ENCODE measurements around the gene LDAH.

Gene LDAH

DNA sequence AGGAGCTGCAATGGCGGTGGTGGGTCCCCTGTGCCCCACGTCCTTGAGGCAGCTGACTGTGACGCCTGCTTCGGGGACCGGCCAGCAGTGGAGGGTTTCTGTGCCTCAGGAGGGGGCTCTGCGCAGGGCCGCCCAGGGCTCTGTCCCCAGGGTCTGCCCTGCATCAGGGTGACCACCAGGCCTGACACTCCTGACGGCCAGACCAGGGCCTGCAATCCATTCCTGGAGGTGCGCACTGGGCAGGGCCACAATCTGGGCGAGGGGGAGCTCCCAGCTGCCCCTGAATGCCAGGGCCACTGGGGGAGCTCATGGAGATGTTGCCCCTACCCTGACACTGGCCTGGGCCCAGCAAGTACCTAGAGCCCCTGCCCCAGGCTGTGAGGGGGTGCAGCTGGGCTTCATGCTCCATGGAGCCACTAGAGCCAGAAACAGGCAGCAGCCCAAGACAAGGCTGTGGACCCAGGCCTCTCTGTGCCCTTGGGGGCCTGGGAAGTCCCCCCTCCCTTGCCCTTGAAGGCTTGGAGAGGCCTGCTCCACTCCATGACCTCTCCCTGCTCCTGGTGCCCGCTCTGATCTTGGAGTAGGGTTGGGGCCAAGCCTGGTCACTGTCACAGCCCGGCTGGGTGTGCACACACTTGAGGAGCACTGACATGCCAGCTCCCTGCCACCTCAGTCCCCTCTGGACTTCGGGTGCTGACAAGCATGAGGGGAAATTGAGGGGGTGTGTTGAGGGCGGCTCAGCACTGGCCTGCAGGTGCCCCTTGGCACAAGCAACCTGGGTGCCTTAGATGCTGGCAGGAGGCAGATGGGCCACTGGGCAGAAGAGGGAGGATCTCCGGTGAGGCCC is 55.9 kb downstream of the LDAH start:
- DNase-seq = no peak

DNA sequence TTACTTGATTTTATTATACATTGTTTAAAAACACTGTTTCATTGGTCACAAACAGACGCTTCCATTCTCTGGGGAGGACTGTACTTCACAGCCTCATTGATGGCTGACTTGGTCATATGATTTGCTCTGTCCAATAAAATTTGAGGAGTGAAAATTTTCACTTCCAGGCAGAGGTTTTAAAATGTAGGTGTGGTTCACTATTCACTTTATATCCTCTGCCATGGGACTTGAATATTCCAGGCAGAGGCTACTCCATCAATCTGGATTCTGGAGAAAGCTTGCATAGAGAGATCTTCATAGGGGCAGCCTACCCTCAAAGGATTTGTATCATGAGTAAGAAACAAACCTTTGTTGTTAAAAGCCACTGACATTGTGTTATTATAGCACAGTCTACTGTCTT is 56.7 kb downstream of the LDAH start:
- no peak for DNase-seq

DNA sequence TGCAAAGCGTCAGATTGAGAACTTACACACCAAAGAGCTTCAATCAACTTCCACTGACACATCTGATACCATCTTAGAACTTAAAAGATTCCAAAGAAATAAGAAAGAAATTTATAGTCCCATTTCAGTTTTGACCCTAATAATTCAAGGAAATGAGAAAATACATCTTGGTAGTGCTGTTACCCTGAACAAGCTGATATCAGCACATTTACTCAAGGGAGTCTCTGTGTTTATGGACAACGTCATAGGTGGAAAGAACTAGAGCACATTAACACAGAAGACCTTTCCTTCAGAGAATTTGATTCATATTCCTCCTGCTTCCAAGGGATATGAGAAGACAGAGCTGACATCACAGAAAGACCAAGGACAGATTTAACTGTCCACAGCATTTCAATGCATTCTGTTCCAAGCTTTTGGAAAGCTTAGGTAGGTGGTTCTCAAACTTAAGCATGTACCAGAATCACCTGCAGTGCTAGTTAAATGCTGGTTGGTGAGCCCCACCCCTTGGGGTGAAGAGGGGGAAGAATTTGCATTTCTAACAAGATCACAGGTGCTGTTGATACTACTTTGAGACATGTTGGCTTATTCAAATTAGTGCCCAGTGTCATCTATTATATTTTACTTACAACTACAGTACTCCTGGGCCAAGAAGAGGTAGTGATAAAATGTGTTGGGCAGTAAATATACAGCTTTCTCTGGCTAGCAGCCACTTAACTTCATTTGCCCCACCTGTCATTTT is 59.8 kb downstream of the LDAH start:
- no peak for DNase-seq

DNA sequence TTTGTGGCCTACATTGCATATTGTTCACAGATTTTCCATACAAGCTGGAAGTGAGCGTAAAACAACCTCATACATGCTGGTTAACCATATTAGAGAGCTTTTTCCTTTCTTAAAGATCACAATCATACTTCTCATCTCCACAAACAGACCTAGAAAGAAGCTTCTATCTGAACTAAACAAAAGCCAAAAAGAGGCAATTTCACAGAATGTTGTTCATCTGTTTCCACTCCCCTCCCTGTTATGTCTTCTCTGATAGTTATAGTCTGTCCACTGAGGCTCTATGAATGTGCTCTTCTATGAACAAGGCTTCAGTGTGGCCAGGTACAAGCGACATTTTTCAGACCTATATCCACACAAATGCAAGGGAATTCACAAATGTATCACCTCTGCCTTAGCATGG is 63.4 kb downstream of the LDAH start:
- no peak for DNase-seq

DNA sequence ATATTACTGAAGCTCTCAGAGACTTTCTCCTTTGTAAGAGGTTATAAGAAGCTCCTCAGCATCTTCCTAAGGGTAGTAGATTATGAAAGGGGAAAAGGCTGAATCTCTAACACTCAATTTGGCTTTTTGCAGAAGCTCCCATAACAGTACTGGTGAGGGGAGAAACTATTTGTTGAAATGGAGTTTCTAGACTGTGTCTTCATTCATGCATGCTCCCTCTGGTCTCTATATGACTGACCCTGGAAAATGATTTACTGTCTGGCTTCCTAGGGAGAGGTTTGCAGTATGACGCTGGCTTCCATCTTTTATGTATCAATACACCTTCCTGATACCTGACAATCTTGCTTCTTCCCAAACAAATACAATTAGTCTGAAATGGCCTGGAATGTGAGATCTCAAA is 63.9 kb downstream of the LDAH start:
- no peak for DNase-seq

DNA sequence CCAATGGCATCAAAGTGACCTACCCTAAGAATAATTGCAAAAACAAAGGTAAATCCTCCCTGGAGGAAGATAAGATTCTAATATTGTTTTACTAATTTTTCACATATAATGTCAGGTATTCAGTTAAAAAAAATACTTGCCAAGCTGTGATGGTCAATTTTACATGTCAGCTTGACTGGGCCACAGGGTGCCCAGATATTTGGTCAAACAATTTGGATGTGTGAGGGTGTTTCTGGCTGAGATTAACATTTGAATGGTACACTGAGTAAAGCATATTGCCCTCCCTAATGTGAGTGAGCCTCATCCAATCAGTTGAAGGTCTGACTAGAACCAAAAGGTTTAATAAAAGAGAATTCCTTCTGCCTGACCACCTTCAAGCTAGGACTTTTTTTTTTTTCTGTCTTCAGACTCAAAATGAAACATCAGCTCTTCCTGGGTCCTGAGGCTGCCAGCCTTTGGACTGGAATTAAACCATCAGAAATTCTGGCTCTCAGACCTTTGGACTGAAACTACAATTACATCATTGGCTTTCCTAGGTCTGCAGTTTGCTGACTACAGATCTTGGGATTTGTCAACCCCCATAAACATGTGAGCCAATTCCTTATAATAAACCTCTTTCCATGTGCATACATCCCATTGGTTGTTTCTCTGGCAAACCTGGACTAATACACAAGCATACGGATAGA is 65.4 kb downstream of the LDAH start:
- no peak for DNase-seq

DNA sequence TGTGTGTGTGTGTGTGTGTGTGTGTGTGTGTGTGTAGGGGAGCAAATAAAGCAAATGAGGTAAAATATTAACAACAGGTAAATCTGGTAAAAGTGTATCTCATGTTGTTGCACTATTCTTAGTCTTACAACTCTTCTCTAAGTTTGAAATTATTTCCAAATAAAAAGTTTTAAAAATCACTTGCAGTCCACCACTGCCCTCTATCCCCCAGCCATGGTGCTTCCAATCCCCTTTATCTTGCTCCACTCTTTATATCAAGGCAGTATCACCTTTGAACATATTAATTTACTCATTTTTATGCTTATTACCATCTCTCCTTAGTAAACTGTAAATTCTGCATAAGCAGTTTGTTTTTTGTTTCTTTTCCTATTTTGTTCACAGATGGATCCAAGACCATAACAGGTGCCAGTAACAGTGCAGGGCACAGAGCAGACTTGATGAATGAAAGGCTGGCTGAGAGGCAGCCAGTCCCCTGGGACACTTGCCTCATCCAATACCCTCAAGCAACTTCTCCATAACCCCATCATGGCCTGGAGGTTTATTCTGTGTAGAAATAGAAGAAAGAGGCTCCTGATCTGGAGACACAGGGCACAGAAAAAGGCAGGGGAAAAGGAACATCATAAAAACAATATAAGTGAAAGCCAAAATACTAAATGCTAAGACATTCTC is 67.6 kb downstream of the LDAH start:
- DNase-seq = no peak

DNA sequence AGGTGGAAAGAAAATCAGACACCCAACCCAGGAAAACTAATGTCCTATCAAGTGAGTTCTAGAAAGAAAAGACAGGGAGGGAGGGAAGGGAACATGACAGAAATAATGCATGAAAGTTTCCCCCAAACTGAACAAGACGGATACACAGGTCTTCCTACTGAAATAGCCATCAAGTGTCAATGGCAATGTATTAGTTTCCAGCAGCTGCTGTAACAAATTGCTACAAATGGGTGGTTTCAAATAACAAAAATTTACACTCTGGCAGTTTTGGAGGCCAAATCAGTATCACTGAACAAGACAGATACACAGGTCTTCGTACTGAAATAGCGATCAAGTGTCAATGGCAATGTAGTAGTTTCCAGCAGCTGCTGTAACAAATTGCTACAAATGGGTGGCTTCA is 70.6 kb downstream of the LDAH start:
- DNase-seq = no peak

DNA sequence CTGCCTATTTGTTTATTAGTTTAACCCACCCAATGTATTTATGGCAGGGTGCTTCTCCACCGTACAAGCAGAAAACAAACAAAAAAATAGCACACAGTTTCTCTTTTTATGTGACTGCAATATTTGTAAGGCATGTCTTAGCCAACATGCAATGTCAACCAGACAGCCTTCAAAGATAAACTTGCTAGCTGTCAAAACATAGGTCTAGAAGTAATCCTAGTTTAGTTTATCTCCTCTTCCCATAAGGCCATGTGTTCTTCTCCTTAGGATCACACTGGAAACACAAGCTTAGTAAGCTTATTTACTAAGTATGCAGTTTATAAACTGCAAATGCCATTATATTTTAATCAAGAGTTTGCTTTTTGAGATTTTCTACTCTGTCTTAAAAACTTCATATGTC is 75.6 kb downstream of the LDAH start:
- no peak for DNase-seq

DNA sequence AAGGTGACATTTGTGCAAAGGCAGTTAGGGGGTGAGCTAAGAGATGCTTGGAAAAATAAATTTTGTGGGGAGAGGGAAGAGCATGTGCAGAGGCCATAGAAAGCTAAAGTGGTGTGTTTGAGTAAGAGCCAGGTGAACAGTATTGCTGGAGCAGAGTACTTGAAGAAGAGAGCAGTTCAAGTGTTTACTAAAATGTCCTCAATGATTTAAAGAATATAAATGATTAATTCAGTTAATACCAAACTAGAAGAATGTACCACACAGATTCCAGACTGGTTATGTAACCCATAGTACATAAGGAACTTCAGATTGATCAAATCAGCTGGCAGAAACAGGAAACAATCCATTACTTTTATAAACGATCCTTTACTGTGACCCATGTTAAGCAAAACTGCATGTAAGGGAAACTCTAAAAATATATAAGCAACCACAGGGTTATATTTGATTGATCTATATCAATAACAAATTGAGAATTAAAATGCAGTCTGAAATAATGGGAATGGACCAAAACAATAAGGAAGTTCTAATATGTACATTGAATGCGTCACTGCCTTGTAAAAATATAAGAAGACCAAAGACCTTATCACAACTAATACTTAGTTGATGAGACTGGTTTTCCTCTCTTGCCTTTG is 76.9 kb downstream of the LDAH start:
- no peak for DNase-seq

DNA sequence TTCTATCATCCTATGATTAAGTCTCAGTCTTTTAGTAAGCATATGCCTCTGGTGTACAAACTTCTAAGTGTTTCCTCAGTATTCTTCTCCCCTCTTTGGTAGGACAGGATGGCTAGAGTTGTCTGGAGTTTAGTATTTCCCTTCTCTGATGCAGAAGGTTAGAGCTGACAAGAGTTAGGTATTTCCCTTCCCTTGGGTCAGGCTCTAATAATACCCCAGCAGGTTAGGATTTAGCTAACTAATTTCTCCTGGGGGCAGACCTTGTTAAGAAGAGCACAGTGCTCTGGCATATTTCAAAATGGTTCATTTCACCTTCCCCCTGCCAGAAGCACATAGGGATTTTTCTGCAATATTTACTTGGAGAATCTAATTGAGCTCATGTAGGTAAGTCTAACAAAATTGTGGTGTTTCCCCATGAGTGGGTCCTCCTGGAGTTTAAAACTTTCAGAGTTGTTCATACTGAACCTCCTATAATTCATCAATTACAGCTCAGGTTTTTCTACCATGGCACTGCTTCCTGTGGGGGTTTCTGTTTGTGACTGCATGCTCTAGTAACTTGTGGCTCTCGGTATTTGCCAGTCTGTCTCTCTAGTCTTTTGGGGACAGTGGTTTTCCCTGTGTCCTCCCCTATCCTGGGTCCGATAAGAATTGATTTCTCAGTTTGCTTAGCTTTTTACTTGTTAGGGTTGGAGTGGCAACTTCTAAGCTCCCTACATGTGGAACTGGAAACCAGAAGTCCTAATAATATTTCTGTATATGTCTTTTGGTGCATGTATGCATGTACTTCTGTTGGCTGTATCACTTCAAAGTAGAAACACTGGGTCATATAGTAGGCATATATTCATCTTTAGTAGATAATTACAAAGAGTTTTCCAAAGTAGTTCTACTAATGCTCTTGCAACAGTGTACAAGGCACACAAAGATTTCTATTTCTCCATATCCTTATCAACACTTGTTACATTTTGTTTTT is 78.2 kb downstream of the LDAH start:
- no peak for DNase-seq

DNA sequence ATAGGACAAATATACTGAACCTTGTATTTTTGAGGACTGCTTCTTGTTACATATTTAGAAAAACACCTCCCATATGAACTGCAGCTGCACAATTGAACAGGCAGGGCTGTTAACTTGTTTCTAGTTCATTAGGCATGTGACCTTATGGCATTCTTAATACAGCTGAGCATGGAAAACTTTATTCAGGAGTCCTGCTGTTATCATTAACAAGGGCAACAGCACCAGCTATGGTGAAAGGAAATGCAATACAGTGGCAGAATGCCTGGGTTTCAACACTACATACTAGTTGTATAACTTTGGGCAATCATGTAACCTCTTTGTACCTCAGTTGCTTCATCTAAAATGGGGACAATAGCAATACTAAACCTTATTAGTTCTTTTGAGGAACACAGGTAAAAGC is 84.1 kb downstream of the LDAH start:
- no peak for DNase-seq

DNA sequence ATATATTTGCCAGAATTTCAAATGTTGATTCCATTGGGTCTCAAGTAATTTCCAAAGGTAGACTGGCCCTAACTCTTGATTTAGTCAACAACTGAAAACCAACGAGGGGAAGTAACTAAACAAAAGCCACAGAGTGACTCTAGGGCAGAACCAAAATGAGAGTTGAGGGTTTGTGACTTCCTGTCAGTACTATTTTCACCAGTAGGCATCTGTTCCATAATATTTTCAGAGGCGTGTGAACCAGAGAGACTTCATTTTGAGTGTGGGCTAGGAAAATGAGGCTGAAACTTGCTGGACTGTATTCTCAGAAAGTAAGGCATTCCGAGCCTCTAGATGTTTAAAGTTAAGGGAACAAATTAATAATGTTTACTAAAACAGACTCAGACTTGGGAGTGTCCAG is 85.4 kb downstream of the LDAH start:
- DNase-seq = no peak

DNA sequence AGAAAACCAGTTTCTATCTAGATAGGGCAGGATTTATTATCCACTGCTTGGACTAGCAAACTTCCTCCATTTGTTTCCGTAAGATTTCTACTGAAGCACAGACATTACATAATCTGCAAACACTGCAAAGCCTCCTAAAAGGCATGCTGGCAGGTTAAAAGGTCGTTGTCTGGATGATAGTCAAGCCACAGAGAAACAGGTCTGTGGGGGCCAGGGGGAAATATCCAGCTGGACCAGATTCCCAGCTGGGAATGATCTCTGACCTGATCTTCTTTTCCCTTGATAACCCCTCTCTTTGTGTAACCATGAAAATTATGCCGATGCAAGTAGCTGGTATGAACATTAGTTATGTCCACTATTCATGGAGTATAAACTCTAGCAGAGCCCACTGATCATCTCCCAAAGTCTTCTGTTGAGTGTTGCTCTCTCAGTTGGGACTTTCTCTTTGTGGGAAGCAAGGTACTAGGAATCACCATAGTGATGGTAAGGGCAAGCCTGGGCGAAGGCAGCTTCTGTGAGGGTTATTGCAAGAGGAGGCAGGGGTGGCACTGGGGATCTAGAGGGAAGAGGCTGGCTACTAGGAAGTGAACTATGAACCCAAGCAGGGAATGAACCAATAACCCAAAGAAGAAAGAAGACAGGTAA is 94.7 kb downstream of the LDAH start:
- no peak for DNase-seq

DNA sequence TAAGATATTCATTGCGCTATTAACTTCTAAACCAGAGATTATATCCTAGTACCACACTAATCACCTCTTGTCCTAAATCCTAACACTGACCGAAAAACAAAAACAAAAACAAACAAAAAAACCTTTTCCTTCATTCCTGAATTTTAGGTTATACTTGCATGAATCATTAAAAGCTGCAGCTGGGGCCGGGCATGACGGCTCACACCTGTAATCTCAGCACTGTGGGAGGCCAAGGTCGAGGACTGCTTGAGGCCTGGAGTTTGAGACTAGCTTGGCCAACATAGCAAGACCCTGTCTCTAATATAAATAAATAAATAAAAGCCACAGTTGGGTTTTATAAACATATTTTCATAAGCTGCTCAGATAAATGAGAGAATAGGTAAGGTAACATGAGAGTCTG is 96.0 kb downstream of the LDAH start:
- no peak for DNase-seq

DNA sequence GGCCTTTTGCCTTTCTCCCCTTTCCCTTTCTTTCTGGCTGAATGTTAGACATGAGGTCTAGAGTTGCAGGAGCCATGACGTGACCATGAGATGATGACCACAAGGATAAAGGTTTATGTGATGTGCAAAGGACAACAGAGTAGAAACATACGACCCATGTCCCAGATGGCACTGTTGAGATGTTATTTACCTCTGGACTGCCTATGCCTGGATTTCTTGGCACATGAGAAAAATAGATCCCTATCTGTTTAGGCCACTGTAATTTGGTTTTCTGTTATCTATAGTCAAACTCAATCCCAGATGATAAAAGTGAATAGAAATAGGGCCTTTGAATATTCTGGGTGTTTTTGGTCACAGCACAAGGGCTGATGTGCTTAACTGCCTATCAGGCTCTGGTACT is 97.1 kb downstream of the LDAH start:
- no peak for DNase-seq

DNA sequence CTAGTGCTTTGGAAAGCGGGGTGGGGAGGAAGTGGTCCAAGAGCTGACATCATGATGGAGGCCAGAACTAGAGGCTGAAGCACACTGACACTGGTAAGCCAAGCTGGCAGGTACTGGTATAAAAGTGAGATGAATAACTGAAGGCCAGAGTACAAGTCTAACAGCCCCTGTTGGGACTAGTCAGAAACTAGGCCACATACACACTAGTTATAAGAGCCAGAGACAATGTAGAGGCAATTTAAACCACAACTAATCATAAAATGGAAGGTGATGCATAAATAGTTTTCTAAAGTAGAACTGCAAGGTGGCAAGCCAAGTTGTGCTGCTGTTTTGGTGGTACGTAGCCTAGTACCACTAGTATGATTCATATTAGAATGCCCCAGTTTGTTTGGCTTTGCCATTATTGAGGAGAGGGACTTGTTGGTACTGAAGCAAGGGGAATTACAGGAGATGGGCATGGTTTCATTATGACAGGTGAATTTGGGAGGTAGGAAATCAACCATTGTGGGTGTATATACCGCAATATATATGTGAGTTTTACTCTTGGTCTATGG is 98.3 kb downstream of the LDAH start:
- no peak for DNase-seq

DNA sequence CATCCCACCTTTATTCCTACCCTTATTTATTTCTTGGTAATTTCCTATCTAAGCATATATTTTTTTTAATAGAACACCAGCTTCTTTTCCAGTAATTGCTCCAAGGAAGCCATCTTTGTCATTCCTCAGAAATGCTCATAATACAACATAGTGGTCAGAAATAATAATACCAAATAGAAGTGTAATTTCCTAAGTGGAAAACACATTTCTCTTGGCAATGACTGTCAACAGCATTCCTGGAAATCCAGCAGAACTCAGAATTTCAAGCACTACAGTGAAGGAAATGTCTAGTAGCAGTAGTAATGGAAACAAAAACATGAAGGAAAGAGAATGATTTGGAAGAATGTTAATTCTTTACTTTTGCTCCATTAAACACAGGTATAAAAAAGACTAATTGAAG is 99.4 kb downstream of the LDAH start:
- DNase-seq = no peak

DNA sequence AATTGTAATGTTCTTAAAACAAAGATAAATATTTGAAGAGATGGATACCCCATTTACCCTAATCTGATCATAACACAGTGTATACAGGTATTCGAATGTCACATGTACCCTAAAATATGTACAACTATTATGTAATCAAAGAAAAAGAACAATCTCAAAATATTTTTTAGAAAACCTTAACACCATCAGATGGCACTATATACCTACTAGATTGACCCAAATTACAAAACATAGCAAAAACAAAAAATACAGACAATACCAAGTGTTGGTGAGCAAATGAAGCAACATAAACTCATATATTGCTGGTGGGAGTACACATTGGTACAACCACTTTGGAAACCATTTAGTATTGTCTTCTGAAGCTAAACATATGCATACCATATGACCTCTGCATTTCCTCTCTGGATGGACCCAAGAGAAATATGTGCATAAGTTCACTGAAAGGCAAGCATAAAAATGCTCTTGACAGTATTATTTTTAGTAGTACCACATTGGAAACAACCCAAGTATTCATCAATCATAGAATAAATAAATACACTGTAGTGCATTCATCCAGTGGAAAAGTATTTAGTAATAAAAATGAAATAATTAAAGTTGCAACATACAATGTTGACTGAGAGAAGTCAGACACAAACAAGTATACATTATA is 100.2 kb downstream of the LDAH start:
- DNase-seq = no peak

DNA sequence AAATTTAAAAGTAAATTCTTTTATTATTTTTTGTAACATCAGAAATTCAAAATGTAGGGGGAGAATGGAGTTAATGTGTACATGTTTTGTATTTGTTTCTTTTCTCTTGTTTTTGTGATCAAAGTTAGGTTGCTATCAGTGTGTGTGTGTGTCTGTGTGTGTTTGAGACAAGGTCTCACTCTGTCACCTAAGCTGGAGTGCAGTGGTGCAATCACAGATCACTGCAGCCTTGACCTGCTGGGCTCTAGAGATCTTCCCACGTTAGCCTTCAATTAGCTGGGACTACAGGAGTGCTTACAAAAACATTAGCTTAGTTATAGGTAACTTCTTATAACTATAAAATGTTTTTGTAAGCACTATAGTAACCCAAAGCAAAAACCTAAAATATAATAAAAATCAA is 105.3 kb downstream of the LDAH start:
- no peak for DNase-seq
